Raji (cell line): ENCODE data around the gene TDRD3.

ENCODE experiments used
- POLR2A ChIP-seq: IDR thresholded peaks from 2 replicates; pipeline ENCODE4 v1.6.1; 2011; ENCODE audit warnings: low read depth, low read length, control low read depth; ENCODE audit not compliant: insufficient read depth

Gene TDRD3

GRCh38 chr13:60396783-60397703 is at the start of gene TDRD3:
TDRD3 (plus strand) TSS chr13:60397220; CDS start chr13:60397365, 145 bp downstream.
- TF ChIP-seq POLR2A = peak; percentile 40; the same call in 1 of the 2 replicates

- no peak for TF ChIP-seq POLR2A
Observed at GRCh38 chr13:60347690-60348089, 49.3 kb upstream of the TDRD3 start.

- no peak for TF ChIP-seq POLR2A
Observed at GRCh38 chr13:60348097-60348496, 48.9 kb upstream of the TDRD3 start.

GRCh38 chr13:60351326-60351725 is 45.7 kb upstream of the TDRD3 start:
- TF ChIP-seq POLR2A = no peak

GRCh38 chr13:60351855-60352615 is 45.0 kb upstream of the TDRD3 start:
- no peak for TF ChIP-seq POLR2A

GRCh38 chr13:60352644-60353043 is 44.4 kb upstream of the TDRD3 start:
- no peak for TF ChIP-seq POLR2A

GRCh38 chr13:60355056-60355455 is 42.0 kb upstream of the TDRD3 start:
- TF ChIP-seq POLR2A = no peak

- TF ChIP-seq POLR2A = no peak
Observed at GRCh38 chr13:60356970-60357369, 40.0 kb upstream of the TDRD3 start.

GRCh38 chr13:60358453-60358852 is 38.6 kb upstream of the TDRD3 start:
- no peak for TF ChIP-seq POLR2A

- no peak for TF ChIP-seq POLR2A
Observed at GRCh38 chr13:60363288-60363687, 33.7 kb upstream of the TDRD3 start.

GRCh38 chr13:60369242-60369641 is 27.8 kb upstream of the TDRD3 start:
- no peak for TF ChIP-seq POLR2A

- no peak for TF ChIP-seq POLR2A
Observed at GRCh38 chr13:60370343-60370742, 26.7 kb upstream of the TDRD3 start.

GRCh38 chr13:60372141-60372540 is 24.9 kb upstream of the TDRD3 start:
- no peak for TF ChIP-seq POLR2A

- TF ChIP-seq POLR2A = no peak
Observed at GRCh38 chr13:60379837-60380565, 17.0 kb upstream of the TDRD3 start.

- no peak for TF ChIP-seq POLR2A
Observed at GRCh38 chr13:60384911-60385310, 12.1 kb upstream of the TDRD3 start.
